DND-41 (cell line): ENCODE measurements around the gene METTL2B.

Experiments
- ATAC-seq: fragments of 200-7000 bp; cut with Tn5 transposase; 3 replicates; pipeline ENCODE4 v1.9.1; 2021; ENCODE audit warnings: low read depth; ENCODE audit not compliant: insufficient read depth
- DNase-seq: peaks from one replicate; pipeline ENCODE4 v3.0.0-alpha.2; 2020
- H2AFZ ChIP-seq: 2 replicates; pipeline ENCODE4 v1.6.0; 2012; ENCODE audit warnings: low read depth, low read length
- H3K27ac ChIP-seq: 2 replicates; pipeline ENCODE4 v1.5.1; 2012; ENCODE audit warnings: low read length, inconsistent platforms
- H3K27me3 ChIP-seq: fragments of 200-600 bp; sonication (generic); 2 replicates; pipeline ENCODE4 v1.6.0; 2012; ENCODE audit warnings: low read length, mild to moderate bottlenecking, inconsistent platforms; ENCODE audit not compliant: insufficient read depth, poor library complexity
- H3K36me3 ChIP-seq: 2 replicates; pipeline ENCODE4 v1.5.1; 2012; ENCODE audit warnings: low read length, inconsistent platforms; ENCODE audit not compliant: insufficient read depth
- H3K4me1 ChIP-seq: 2 replicates; pipeline ENCODE4 v1.5.1; 2012; ENCODE audit warnings: mild to moderate bottlenecking, low read length; ENCODE audit not compliant: insufficient read depth
- H3K4me2 ChIP-seq: 2 replicates; pipeline ENCODE4 v1.6.0; 2012; ENCODE audit warnings: mild to moderate bottlenecking, moderate library complexity, low read length, inconsistent platforms; ENCODE audit not compliant: insufficient read depth
- H3K4me3 ChIP-seq, 2 experiments: fragments of 200-600 bp in 1 of 2; shearing (Covaris generic) in 1 of 2; 2 replicates each; pipeline ENCODE4 v1.5.1; 2012 to 2016; ENCODE audit warnings: inconsistent platforms in 2 of 2, low read length in 2 of 2, mild to moderate bottlenecking in 2 of 2, low read depth in 1 of 2, moderate library complexity in 1 of 2
- H3K79me2 ChIP-seq: 2 replicates; pipeline ENCODE4 v1.6.0; 2012; ENCODE audit warnings: low read length, inconsistent platforms; ENCODE audit not compliant: insufficient read depth
- H3K9ac ChIP-seq: 2 replicates; pipeline ENCODE4 v1.6.0; 2012; ENCODE audit warnings: low read depth, mild to moderate bottlenecking, inconsistent platforms, low read length, moderate library complexity
- H3K9me3 ChIP-seq: 2 replicates; pipeline ENCODE4 v1.5.1; 2012; ENCODE audit warnings: low read length, moderate library complexity, mild to moderate bottlenecking, inconsistent platforms; ENCODE audit not compliant: insufficient read depth, severe bottlenecking
- H4K20me1 ChIP-seq: 2 replicates; pipeline ENCODE4 v1.6.0; 2012; ENCODE audit warnings: low read length; ENCODE audit not compliant: insufficient read depth
- EZH2 ChIP-seq: IDR thresholded peaks from 3 replicates; pipeline ENCODE4 v1.6.1; 2012; ENCODE audit warnings: borderline replicate concordance, low read depth, mild to moderate bottlenecking, moderate library complexity, low read length, inconsistent platforms; ENCODE audit not compliant: severe bottlenecking
- TF ChIP-seq, protein P1 (sequence below): IDR thresholded peaks from 2 replicates; pipeline ENCODE4 v1.5.1; 2012; ENCODE audit warnings: borderline replicate concordance, low read length, moderate library complexity, mild to moderate bottlenecking; ENCODE audit not compliant: poor library complexity, severe bottlenecking; ENCODE audit errors: extremely low read depth

Gene METTL2B

DNA sequence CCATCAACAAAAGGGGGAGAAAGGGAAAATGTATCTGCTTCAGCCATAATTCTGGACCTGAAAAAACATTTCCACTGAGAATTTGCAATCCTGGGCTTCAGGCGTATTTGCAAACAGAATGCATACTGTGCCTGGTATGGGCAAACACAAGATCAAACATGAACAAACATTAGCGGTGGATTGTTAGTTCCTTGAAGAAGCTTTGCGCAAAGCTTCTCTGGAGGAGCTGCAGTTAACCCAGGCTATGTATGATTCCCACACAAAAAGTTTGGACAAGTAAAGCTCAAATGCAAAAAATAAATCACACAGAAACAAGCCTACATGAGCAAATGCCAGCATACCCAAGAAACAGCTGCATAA lies 41.2 kb upstream of the METTL2B start:
- DNase-seq, result no peak
- Histone ChIP-seq H3K4me3 (no peak overlapping the region), H3K79me2 (no peaks in the 10 kb centered on the region), H2AFZ (no peak overlapping the region), H3K27ac (no peak overlapping the region), H3K36me3 (no peaks in the 10 kb centered on the region), H3K9ac (no peak overlapping the region), H3K4me2 (no peak overlapping the region), H3K4me1 (no peaks in the 10 kb centered on the region), H3K27me3 (peaks cover 42% of the 10 kb centered on the region), H4K20me1 (no peaks in the 10 kb centered on the region), H3K9me3 (no peaks in the 10 kb centered on the region)
- TF ChIP-seq EZH2, result no peak
- TF ChIP-seq, protein P1, sequence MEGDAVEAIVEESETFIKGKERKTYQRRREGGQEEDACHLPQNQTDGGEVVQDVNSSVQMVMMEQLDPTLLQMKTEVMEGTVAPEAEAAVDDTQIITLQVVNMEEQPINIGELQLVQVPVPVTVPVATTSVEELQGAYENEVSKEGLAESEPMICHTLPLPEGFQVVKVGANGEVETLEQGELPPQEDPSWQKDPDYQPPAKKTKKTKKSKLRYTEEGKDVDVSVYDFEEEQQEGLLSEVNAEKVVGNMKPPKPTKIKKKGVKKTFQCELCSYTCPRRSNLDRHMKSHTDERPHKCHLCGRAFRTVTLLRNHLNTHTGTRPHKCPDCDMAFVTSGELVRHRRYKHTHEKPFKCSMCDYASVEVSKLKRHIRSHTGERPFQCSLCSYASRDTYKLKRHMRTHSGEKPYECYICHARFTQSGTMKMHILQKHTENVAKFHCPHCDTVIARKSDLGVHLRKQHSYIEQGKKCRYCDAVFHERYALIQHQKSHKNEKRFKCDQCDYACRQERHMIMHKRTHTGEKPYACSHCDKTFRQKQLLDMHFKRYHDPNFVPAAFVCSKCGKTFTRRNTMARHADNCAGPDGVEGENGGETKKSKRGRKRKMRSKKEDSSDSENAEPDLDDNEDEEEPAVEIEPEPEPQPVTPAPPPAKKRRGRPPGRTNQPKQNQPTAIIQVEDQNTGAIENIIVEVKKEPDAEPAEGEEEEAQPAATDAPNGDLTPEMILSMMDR, result no peak
- ATAC-seq, result no peak

- H3K36me3 ChIP-seq, result no peaks in the 10 kb centered on the region
- H2AFZ ChIP-seq, result no peak overlapping the region
- H3K4me2 ChIP-seq, result no peak overlapping the region
- no peak overlapping the region for H3K4me3 ChIP-seq
- no peaks in the 10 kb centered on the region for H4K20me1 ChIP-seq
- H3K9me3 ChIP-seq, result no peaks in the 10 kb centered on the region
- DNase-seq (no peak), ATAC-seq (no peak)
- TF ChIP-seq, protein P1, result no peak
- no peak for TF ChIP-seq EZH2
- H3K27me3 ChIP-seq, result peaks cover 32% of the 10 kb centered on the region
- no peaks in the 10 kb centered on the region for H3K79me2 ChIP-seq
- H3K4me1 ChIP-seq, result no peaks in the 10 kb centered on the region
- H3K27ac ChIP-seq, result no peak overlapping the region
- no peak overlapping the region for H3K9ac ChIP-seq
Measured at GRCh38 chr7:128437426-128438332, 38.9 kb upstream of the METTL2B start.

GRCh38 chr7:128442356-128442755 lies 34.2 kb upstream of the METTL2B start:
- no peak overlapping the region for H3K4me3 ChIP-seq
- no peak overlapping the region for H3K9ac ChIP-seq
- no peaks in the 10 kb centered on the region for H3K4me1 ChIP-seq
- no peak overlapping the region for H3K4me2 ChIP-seq
- H4K20me1 ChIP-seq, result no peaks in the 10 kb centered on the region; the same call in 1 of the 2 replicates
- peaks cover 3% of the 10 kb centered on the region for H3K27me3 ChIP-seq
- H3K9me3 ChIP-seq, result no peaks in the 10 kb centered on the region
- no peaks in the 10 kb centered on the region for H3K36me3 ChIP-seq
- H2AFZ ChIP-seq, result no peak overlapping the region
- ATAC-seq (no peak), DNase-seq (no peak)
- H3K27ac ChIP-seq, result no peak overlapping the region
- no peaks in the 10 kb centered on the region for H3K79me2 ChIP-seq
- TF ChIP-seq EZH2, result no peak
- TF ChIP-seq, protein P1, result no peak
